ENCODE results near the gene SH3YL1.

GRCh38 chr2:268323-268722 is 4.5 kb upstream of the SH3YL1 start:
- TF ChIP-seq CTCF (conservative IDR thresholded peaks at IDR 0.05; ENCODE audit: low read depth, low read length) (no peak), EZH2phosphoT487 (IDR thresholded peaks at IDR 0.05; ENCODE audit: borderline replicate concordance, low read length) (no peak), EZH2 (IDR thresholded peaks at IDR 0.05; ENCODE audit: low read length, unreplicated experiment) (no peak)
